Breast epithelium (tissue), 3 donors: Measurements from ENCODE around the gene GRHL1.

Source experiments
- POLR2A ChIP-seq: fragments of 450-650 bp; IDR thresholded peaks from one replicate; pipeline ENCODE4 v1.6.1; 2016; ENCODE audit warnings: antibody characterized with exemption, mild to moderate bottlenecking, moderate library complexity
- TF ChIP-seq, protein P1 (sequence below), 3 donors: fragments of 450-650 bp; IDR thresholded peaks; one replicate each; pipeline ENCODE4 v1.5.1; 2016 to 2017; ENCODE audit warnings: antibody characterized with exemption in 3 of 3, mild to moderate bottlenecking in 3 of 3, moderate library complexity in 3 of 3

DNA sequence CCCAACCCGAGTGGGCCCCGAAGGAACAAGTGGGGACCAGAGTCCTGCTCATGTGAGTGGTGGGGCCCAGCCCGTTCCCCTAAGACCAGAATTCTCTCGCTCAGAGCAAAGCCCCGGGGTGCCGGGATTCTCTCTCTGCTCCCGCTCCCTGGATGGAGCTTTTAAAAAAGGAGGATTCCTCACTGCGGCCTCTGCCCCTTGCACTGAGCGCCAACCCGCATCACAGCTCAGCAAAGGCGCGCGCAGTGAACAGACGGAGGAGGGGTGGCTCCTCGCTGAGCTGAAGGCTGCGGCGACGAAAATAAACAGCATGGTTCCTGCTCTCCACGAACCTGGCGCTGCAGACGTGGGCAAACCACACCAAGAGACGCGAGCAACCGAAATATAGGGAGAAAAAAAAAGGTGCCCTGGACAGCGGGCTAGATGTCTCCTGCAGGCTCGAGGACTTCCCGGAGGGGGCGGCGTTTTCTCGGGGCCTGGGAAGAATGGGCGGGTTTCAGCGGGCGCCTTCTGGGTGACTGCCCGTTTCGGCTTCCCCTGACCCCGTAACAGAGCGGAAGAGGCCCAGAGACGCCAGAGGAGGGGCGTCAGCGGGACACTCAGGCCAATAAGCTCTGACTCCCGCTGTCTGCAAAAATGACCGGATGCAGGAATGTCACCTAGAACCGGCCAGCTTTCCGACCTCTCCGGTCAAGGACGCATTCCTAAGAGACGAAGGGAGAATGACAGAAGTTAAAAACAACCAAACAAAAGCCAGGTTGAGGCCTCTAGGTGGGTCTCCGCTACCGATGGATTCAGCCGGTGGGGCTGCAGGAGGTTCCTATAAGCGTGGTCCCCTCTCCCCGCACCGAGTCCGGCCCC is 91.0 kb downstream of the GRHL1 start:
- TF ChIP-seq, protein P1, sequence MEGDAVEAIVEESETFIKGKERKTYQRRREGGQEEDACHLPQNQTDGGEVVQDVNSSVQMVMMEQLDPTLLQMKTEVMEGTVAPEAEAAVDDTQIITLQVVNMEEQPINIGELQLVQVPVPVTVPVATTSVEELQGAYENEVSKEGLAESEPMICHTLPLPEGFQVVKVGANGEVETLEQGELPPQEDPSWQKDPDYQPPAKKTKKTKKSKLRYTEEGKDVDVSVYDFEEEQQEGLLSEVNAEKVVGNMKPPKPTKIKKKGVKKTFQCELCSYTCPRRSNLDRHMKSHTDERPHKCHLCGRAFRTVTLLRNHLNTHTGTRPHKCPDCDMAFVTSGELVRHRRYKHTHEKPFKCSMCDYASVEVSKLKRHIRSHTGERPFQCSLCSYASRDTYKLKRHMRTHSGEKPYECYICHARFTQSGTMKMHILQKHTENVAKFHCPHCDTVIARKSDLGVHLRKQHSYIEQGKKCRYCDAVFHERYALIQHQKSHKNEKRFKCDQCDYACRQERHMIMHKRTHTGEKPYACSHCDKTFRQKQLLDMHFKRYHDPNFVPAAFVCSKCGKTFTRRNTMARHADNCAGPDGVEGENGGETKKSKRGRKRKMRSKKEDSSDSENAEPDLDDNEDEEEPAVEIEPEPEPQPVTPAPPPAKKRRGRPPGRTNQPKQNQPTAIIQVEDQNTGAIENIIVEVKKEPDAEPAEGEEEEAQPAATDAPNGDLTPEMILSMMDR (IDR thresholded peaks at IDR 0.05), result no peak
- no peak for TF ChIP-seq POLR2A
